HEK293 (cell line): ENCODE data around the gene NFE2L1.

Experiments used
- CTCF ChIA-PET: fragments of 350-600 bp; formaldehyde crosslinking; extraction: SDS; loops from one replicate; lab custom pipeline; 2021; ENCODE audit warnings: antibody characterized with exemption; lab: Yijun Ruan, JAX
- POLR2A ChIA-PET: fragments of 300-600 bp; formaldehyde crosslinking; extraction: SDS; loops from one replicate; lab custom pipeline; 2020; ENCODE audit warnings: antibody characterized with exemption, inconsistent platforms; lab: Yijun Ruan, JAX
- H3K27ac ChIP-seq: fragments of 200-500 bp; sonication (Bioruptor generic); 2 replicates; pipeline ENCODE4 v1.5.1; 2014; ENCODE audit warnings: low read depth, low read length, control low read depth, inconsistent platforms; ENCODE audit errors: extremely low read depth
- H3K36me3 ChIP-seq, 2 experiments: fragments of 200-500 bp in 1 of 2; sonication (Bioruptor generic) in 1 of 2; 1 replicate in 1 of 2; 2 replicates in 1 of 2; pipeline ENCODE4 v1.5.1; 2014 to 2017; ENCODE audit warnings: inconsistent platforms in 2 of 2, low read length in 2 of 2; ENCODE audit not compliant: control insufficient read depth in 2 of 2, insufficient read depth in 1 of 2
- H3K4me1 ChIP-seq: fragments of 200-500 bp; sonication (Bioruptor generic); 2 replicates; pipeline ENCODE4 v1.5.1; 2014; ENCODE audit warnings: mild to moderate bottlenecking, low read length, inconsistent platforms; ENCODE audit not compliant: control insufficient read depth, insufficient read depth
- H3K4me3 ChIP-seq: 2 replicates; pipeline ENCODE4 v1.5.1; 2011; ENCODE audit warnings: low read depth, mild to moderate bottlenecking, control low read depth, low read length, moderate library complexity
- H3K9me3 ChIP-seq: fragments of 200-500 bp; sonication (Bioruptor generic); 2 replicates; pipeline ENCODE4 v1.5.1; 2014; ENCODE audit warnings: low read depth, low read length, inconsistent platforms; ENCODE audit not compliant: control insufficient read depth, insufficient read depth
- KLF10 ChIP-seq: fragments of 450-650 bp; IDR thresholded peaks from 2 replicates; pipeline ENCODE4 v1.5.1; 2018; ENCODE audit warnings: missing biosample characterization, mild to moderate bottlenecking, missing genetic modification characterization
- OSR2 ChIP-seq: fragments of 450-650 bp; formaldehyde crosslinking; IDR thresholded peaks from 2 replicates; pipeline ENCODE4 v1.5.1; 2016; ENCODE audit warnings: missing biosample characterization, missing genetic modification characterization
- PRDM10 ChIP-seq: fragments of 450-650 bp; formaldehyde crosslinking; IDR thresholded peaks from 2 replicates; pipeline ENCODE4 v1.5.1; 2016; ENCODE audit warnings: missing biosample characterization, missing genetic modification characterization
- PRDM6 ChIP-seq: fragments of 450-650 bp; formaldehyde crosslinking; IDR thresholded peaks from 2 replicates; pipeline ENCODE4 v1.5.1; 2017; ENCODE audit warnings: missing biosample characterization, missing genetic modification characterization
- SP3 ChIP-seq: fragments of 450-650 bp; formaldehyde crosslinking; IDR thresholded peaks from 2 replicates; pipeline ENCODE4 v1.5.1; 2016; ENCODE audit warnings: missing biosample characterization, missing genetic modification characterization
- TRIM28 ChIP-seq: IDR thresholded peaks from 2 replicates; pipeline ENCODE4 v1.6.1; 2011; ENCODE audit warnings: low read length, control low read depth, borderline replicate concordance
- ZBTB48 ChIP-seq: fragments of 450-650 bp; formaldehyde crosslinking; IDR thresholded peaks from 2 replicates; pipeline ENCODE4 v1.5.1; 2016; ENCODE audit warnings: missing biosample characterization, missing genetic modification characterization
- ZBTB8A ChIP-seq: fragments of 450-650 bp; formaldehyde crosslinking; IDR thresholded peaks from 2 replicates; pipeline ENCODE4 v1.5.1; 2016; ENCODE audit warnings: missing biosample characterization, missing genetic modification characterization
- ZNF121 ChIP-seq: fragments of 450-650 bp; formaldehyde crosslinking; IDR thresholded peaks from 2 replicates; pipeline ENCODE4 v1.5.1; 2016; ENCODE audit warnings: missing biosample characterization, missing genetic modification characterization
- ZNF140 ChIP-seq: fragments of 450-650 bp; formaldehyde crosslinking; IDR thresholded peaks from 2 replicates; pipeline ENCODE4 v1.5.1; 2016; ENCODE audit warnings: missing biosample characterization, missing genetic modification characterization
- ZNF174 ChIP-seq: fragments of 450-650 bp; formaldehyde crosslinking; IDR thresholded peaks from 2 replicates; pipeline ENCODE4 v1.5.0; 2017; ENCODE audit warnings: missing biosample characterization, mild to moderate bottlenecking, missing genetic modification characterization
- ZNF202 ChIP-seq: fragments of 450-650 bp; formaldehyde crosslinking; IDR thresholded peaks from 2 replicates; pipeline ENCODE4 v1.5.1; 2016; ENCODE audit warnings: missing biosample characterization, missing genetic modification characterization, borderline replicate concordance
- ZNF239 ChIP-seq: fragments of 450-650 bp; formaldehyde crosslinking; IDR thresholded peaks from 2 replicates; pipeline ENCODE4 v1.5.1; 2016; ENCODE audit warnings: missing biosample characterization, missing genetic modification characterization
- ZNF280C ChIP-seq: fragments of 450-650 bp; formaldehyde crosslinking; IDR thresholded peaks from 2 replicates; pipeline ENCODE4 v1.5.1; 2016; ENCODE audit warnings: missing biosample characterization, missing genetic modification characterization
- ZNF366 ChIP-seq: fragments of 450-650 bp; formaldehyde crosslinking; conservative IDR thresholded peaks from 2 replicates; pipeline ENCODE4 v1.5.1; 2016; ENCODE audit warnings: missing biosample characterization, missing genetic modification characterization
- ZNF600 ChIP-seq: fragments of 450-650 bp; formaldehyde crosslinking; IDR thresholded peaks from 2 replicates; pipeline ENCODE4 v1.5.1; 2016; ENCODE audit warnings: missing biosample characterization, missing genetic modification characterization
- ZNF660 ChIP-seq: fragments of 450-650 bp; IDR thresholded peaks from 2 replicates; pipeline ENCODE4 v1.5.1; 2018; ENCODE audit warnings: missing biosample characterization, mild to moderate bottlenecking, missing genetic modification characterization
- ZNF704 ChIP-seq: fragments of 450-650 bp; formaldehyde crosslinking; IDR thresholded peaks from 2 replicates; pipeline ENCODE4 v1.5.1; 2016; ENCODE audit warnings: missing biosample characterization, missing genetic modification characterization
- ZNF776 ChIP-seq: fragments of 450-650 bp; formaldehyde crosslinking; IDR thresholded peaks from 2 replicates; pipeline ENCODE4 v1.5.0; 2017; ENCODE audit warnings: missing biosample characterization, missing genetic modification characterization, borderline replicate concordance
- ZNF785 ChIP-seq: fragments of 450-650 bp; formaldehyde crosslinking; IDR thresholded peaks from 2 replicates; pipeline ENCODE4 v1.5.1; 2016; ENCODE audit warnings: missing biosample characterization, missing genetic modification characterization
- TF ChIP-seq, protein P1 (sequence below): fragments of 450-650 bp; formaldehyde crosslinking; IDR thresholded peaks from 2 replicates; pipeline ENCODE4 v1.5.1; 2016; ENCODE audit warnings: missing biosample characterization, missing genetic modification characterization
- TF ChIP-seq, protein P2 (sequence below): fragments of 450-650 bp; formaldehyde crosslinking; IDR thresholded peaks from 2 replicates; pipeline ENCODE4 v1.5.1; 2016; ENCODE audit warnings: missing biosample characterization, missing genetic modification characterization
- TF ChIP-seq, protein P3 (sequence below): fragments of 450-650 bp; formaldehyde crosslinking; IDR thresholded peaks from 2 replicates; pipeline ENCODE4 v1.5.1; 2016; ENCODE audit warnings: missing biosample characterization, missing genetic modification characterization, borderline replicate concordance

Gene NFE2L1

GRCh38 chr17:48014595-48015111, 33.5 kb upstream of the NFE2L1 start (continued):
- TF ChIP-seq ZNF704 (tag by site-specific recombination) = no peak
- TF ChIP-seq ZNF776 (tag by site-specific recombination) = no peak
- TF ChIP-seq ZNF660 = peak; percentile 88
- no peak for TF ChIP-seq ZNF600
- no peak for TF ChIP-seq ZNF202 (tag by site-specific recombination)
- no peak for TF ChIP-seq ZNF239 (tag by site-specific recombination)
- TF ChIP-seq ZNF140 = no peak

- Histone ChIP-seq H3K9me3 (no peaks in the 10 kb centered on the region), H3K4me3 (no peak overlapping the region), H3K36me3 (no peaks in the 10 kb centered on the region), H3K4me1 (peaks cover 7% of the 10 kb centered on the region), H3K27ac (no peak overlapping the region)
- CTCF ChIA-PET = interaction anchor here (0.6 to 15.5 kb wide), 9 partner anchors 11 to 1559 kb away, joined by 3 to 386 read pairs (median 4); partner anchors contain the start of genes CDK5RAP3, PNPO and PRR15L
- POLR2A ChIA-PET = interaction anchor here (1.1 kb wide), 1 partner anchor 40 kb away, joined by 3 read pairs; no protein-coding TSS in a partner anchor
- TF ChIP-seq ZNF660 (0 out of 2 replicates have a peak, but pooled peaks have one; percentile 41), ZBTB48 (tag by site-specific recombination) (0 out of 2 replicates have a peak, but pooled peaks have one; percentile 30), TRIM28 (no peak), ZNF785 (tag by site-specific recombination) (no peak), ZNF121 (tag by site-specific recombination) (no peak), ZBTB8A (tag by site-specific recombination) (no peak), KLF10 (no peak), SP3 (tag by site-specific recombination) (no peak), ZNF174 (tag by site-specific recombination) (no peak), PRDM10 (tag by site-specific recombination) (peak; percentile 67), ZNF366 (tag by site-specific recombination) (no peak), PRDM6 (no peak), ZNF280C (tag by site-specific recombination) (no peak), OSR2 (tag by site-specific recombination) (peak; percentile 60)
- TF ChIP-seq, protein P1, sequence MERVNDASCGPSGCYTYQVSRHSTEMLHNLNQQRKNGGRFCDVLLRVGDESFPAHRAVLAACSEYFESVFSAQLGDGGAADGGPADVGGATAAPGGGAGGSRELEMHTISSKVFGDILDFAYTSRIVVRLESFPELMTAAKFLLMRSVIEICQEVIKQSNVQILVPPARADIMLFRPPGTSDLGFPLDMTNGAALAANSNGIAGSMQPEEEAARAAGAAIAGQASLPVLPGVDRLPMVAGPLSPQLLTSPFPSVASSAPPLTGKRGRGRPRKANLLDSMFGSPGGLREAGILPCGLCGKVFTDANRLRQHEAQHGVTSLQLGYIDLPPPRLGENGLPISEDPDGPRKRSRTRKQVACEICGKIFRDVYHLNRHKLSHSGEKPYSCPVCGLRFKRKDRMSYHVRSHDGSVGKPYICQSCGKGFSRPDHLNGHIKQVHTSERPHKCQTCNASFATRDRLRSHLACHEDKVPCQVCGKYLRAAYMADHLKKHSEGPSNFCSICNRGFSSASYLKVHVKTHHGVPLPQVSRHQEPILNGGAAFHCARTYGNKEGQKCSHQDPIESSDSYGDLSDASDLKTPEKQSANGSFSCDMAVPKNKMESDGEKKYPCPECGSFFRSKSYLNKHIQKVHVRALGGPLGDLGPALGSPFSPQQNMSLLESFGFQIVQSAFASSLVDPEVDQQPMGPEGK (tag by site-specific recombination) = no peak
- TF ChIP-seq, protein P2, sequence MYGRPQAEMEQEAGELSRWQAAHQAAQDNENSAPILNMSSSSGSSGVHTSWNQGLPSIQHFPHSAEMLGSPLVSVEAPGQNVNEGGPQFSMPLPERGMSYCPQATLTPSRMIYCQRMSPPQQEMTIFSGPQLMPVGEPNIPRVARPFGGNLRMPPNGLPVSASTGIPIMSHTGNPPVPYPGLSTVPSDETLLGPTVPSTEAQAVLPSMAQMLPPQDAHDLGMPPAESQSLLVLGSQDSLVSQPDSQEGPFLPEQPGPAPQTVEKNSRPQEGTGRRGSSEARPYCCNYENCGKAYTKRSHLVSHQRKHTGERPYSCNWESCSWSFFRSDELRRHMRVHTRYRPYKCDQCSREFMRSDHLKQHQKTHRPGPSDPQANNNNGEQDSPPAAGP (tag by site-specific recombination) = no peak
- TF ChIP-seq, protein P3, sequence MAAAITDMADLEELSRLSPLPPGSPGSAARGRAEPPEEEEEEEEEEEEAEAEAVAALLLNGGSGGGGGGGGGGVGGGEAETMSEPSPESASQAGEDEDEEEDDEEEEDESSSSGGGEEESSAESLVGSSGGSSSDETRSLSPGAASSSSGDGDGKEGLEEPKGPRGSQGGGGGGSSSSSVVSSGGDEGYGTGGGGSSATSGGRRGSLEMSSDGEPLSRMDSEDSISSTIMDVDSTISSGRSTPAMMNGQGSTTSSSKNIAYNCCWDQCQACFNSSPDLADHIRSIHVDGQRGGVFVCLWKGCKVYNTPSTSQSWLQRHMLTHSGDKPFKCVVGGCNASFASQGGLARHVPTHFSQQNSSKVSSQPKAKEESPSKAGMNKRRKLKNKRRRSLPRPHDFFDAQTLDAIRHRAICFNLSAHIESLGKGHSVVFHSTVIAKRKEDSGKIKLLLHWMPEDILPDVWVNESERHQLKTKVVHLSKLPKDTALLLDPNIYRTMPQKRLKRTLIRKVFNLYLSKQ (tag by site-specific recombination) = no peak
Measured at GRCh38 chr17:48016112-48016511, 32.0 kb upstream of the NFE2L1 start.
